K562 (cell line): ENCODE data around the gene PHC3.

Source experiments
- CTCF ChIP-seq, 3 experiments: IDR thresholded peaks in 2 of 3; conservative IDR thresholded peaks in 1 of 3; 2 replicates each; pipeline ENCODE4 v1.5.1; 2011 to 2012; ENCODE audit warnings: low read length in 3 of 3, mild to moderate bottlenecking in 3 of 3, control low read depth in 2 of 3, improper control_type of control experiment in 1 of 3, inconsistent platforms in 1 of 3, low read depth in 1 of 3, mixed read lengths in 1 of 3, moderate library complexity in 1 of 3; ENCODE audit not compliant: insufficient read depth in 2 of 3
- EGR1 ChIP-seq: fragments of 450-650 bp; conservative IDR thresholded peaks from 2 replicates; pipeline ENCODE4 v1.6.1; 2017; ENCODE audit warnings: mild to moderate bottlenecking
- EHMT2 ChIP-seq: fragments of 450-650 bp; IDR thresholded peaks from 2 replicates; pipeline ENCODE4 v1.6.1; 2018; ENCODE audit warnings: antibody characterized with exemption
- EP300 ChIP-seq: IDR thresholded peaks from 2 replicates; pipeline ENCODE4 v1.6.1; 2012; ENCODE audit warnings: low read length, improper control_type of control experiment
- FOXA3 ChIP-seq, 2 experiments: fragments of 450-650 bp in 1 of 2; sonication (generic) in 1 of 2; formaldehyde crosslinking; IDR thresholded peaks in 1 of 2; conservative IDR thresholded peaks in 1 of 2; 2 replicates each; pipeline versions ENCODE4 v1.4.0 to v1.8.0; 2020 to 2022; ENCODE audit warnings: mild to moderate bottlenecking in 2 of 2, missing genetic modification reagents in 1 of 2
- MLX ChIP-seq, 2 experiments: fragments of 450-650 bp in 1 of 2; sonication (generic) in 1 of 2; formaldehyde crosslinking; conservative IDR thresholded peaks; 2 replicates each; pipeline versions ENCODE4 v1.4.0 to v1.8.1; 2020 to 2022; ENCODE audit warnings: mild to moderate bottlenecking in 1 of 2, missing genetic modification reagents in 1 of 2
- NCOA4 ChIP-seq: fragments of 450-650 bp; IDR thresholded peaks from 2 replicates; pipeline ENCODE4 v1.6.1; 2018; ENCODE audit warnings: mild to moderate bottlenecking; ENCODE audit not compliant: partially characterized antibody
- NFYB ChIP-seq: IDR thresholded peaks from 2 replicates; pipeline ENCODE4 v1.6.1; 2011; ENCODE audit warnings: mild to moderate bottlenecking, moderate library complexity; ENCODE audit not compliant: insufficient read length; ENCODE audit errors: extremely low read depth
- RCOR1 ChIP-seq, 2 experiments: IDR thresholded peaks; 2 replicates each; pipeline ENCODE4 v1.6.1; 2012; ENCODE audit warnings: low read depth in 2 of 2, low read length in 2 of 2, borderline replicate concordance in 1 of 2, improper control_type of control experiment in 1 of 2
- TF ChIP-seq, protein P1 (sequence below), 2 experiments: fragments of 450-650 bp; formaldehyde crosslinking in 1 of 2; IDR thresholded peaks; 2 replicates each; pipeline versions ENCODE4 v1.4.0 to v1.6.1; 2014 to 2020; ENCODE audit warnings: mild to moderate bottlenecking in 2 of 2, borderline replicate concordance in 1 of 2, low read depth in 1 of 2

DNA sequence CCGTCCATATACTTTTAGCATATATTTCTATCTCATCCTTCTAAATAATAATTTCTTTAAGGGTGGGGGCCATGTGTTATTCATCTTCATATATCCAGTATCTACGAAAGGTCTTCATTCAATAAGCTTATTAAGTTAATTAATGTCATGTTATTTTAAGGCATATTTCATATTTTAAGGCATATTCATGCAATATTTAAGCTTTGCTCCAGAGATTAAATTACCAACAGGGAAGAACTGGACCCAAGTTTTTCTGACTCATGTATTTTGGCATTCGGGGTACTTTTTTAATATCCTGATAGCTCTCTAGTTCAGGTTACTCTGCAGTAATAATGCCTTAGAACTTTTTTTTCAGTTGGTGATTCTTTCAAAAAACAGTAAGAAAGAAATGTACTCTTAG, 27.4 kb downstream of the PHC3 start:
- TF ChIP-seq CTCF (IDR thresholded peaks at IDR 0.05 in 2 of 3, conservative IDR thresholded peaks at IDR 0.05 in 1 of 3; ENCODE audit: insufficient read depth in 2 of 3, low read depth in 1 of 3, low read length in 3 of 3) (no peak), EGR1 (no peak), NCOA4 (no peak), NFYB (no peak), RCOR1 (IDR thresholded peaks at IDR 0.05; ENCODE audit: borderline replicate concordance in 1 of 2, low read depth in 2 of 2, low read length in 2 of 2) (no peak), EP300 (no peak), MLX (CRISPR knock-in tag; conservative IDR thresholded peaks at IDR 0.05) (no peak), FOXA3 (CRISPR knock-in tag; conservative IDR thresholded peaks at IDR 0.05 in 1 of 2, IDR thresholded peaks at IDR 0.05 in 1 of 2) (no peak), EHMT2 (no peak)
- TF ChIP-seq, protein P1, sequence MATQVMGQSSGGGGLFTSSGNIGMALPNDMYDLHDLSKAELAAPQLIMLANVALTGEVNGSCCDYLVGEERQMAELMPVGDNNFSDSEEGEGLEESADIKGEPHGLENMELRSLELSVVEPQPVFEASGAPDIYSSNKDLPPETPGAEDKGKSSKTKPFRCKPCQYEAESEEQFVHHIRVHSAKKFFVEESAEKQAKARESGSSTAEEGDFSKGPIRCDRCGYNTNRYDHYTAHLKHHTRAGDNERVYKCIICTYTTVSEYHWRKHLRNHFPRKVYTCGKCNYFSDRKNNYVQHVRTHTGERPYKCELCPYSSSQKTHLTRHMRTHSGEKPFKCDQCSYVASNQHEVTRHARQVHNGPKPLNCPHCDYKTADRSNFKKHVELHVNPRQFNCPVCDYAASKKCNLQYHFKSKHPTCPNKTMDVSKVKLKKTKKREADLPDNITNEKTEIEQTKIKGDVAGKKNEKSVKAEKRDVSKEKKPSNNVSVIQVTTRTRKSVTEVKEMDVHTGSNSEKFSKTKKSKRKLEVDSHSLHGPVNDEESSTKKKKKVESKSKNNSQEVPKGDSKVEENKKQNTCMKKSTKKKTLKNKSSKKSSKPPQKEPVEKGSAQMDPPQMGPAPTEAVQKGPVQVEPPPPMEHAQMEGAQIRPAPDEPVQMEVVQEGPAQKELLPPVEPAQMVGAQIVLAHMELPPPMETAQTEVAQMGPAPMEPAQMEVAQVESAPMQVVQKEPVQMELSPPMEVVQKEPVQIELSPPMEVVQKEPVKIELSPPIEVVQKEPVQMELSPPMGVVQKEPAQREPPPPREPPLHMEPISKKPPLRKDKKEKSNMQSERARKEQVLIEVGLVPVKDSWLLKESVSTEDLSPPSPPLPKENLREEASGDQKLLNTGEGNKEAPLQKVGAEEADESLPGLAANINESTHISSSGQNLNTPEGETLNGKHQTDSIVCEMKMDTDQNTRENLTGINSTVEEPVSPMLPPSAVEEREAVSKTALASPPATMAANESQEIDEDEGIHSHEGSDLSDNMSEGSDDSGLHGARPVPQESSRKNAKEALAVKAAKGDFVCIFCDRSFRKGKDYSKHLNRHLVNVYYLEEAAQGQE (IDR thresholded peaks at IDR 0.05; ENCODE audit: borderline replicate concordance) = no peak
- TF ChIP-seq, protein P1 (CRISPR knock-in tag; IDR thresholded peaks at IDR 0.05; ENCODE audit: low read depth) = no peak
